SK-N-SH treated with all-trans-retinoic acid at 6 μM for 48 hours (cell line): Measurements from ENCODE around the gene HYAL4.

Experiments
- ARNTL ChIP-seq: fragments of 450-650 bp; formaldehyde crosslinking; IDR thresholded peaks from 2 replicates; pipeline ENCODE4 v1.5.0; 2020; ENCODE audit warnings: low read depth, mild to moderate bottlenecking, moderate library complexity, borderline replicate concordance
- CSDC2 ChIP-seq: fragments of 250-450 bp; sonication (Bioruptor Pico); IDR thresholded peaks from 2 replicates; pipeline ENCODE4 v1.5.0; 2020; ENCODE audit warnings: mild to moderate bottlenecking, moderate library complexity
- CSRNP3 ChIP-seq: fragments of 250-450 bp; sonication (Bioruptor Pico); IDR thresholded peaks from 2 replicates; pipeline ENCODE4 v1.5.1; 2021; ENCODE audit warnings: mild to moderate bottlenecking, moderate library complexity
- ESRRG ChIP-seq: fragments of 250-450 bp; sonication (Bioruptor Pico); IDR thresholded peaks from 2 replicates; pipeline ENCODE4 v1.6.1; 2021; ENCODE audit warnings: mild to moderate bottlenecking
- GLIS3 ChIP-seq: fragments of 250-450 bp; sonication (Bioruptor Pico); IDR thresholded peaks from 2 replicates; pipeline ENCODE4 v1.5.0; 2020; ENCODE audit warnings: mild to moderate bottlenecking, moderate library complexity
- ISL1 ChIP-seq: fragments of 250-450 bp; sonication (Bioruptor Pico); IDR thresholded peaks from 2 replicates; pipeline ENCODE4 v2.1.2; 2022; ENCODE audit warnings: mild to moderate bottlenecking, moderate library complexity
- OSR1 ChIP-seq: fragments of 250-450 bp; sonication (Bioruptor Pico); IDR thresholded peaks from 2 replicates; pipeline ENCODE4 v1.8.0; 2022; ENCODE audit warnings: moderate library complexity, mild to moderate bottlenecking, inconsistent platforms
- RARB ChIP-seq: fragments of 250-450 bp; sonication (Bioruptor Pico); IDR thresholded peaks from 2 replicates; pipeline ENCODE4 v1.8.0; 2021; ENCODE audit warnings: mild to moderate bottlenecking, moderate library complexity
- SNAI2 ChIP-seq: fragments of 250-450 bp; sonication (Bioruptor Pico); IDR thresholded peaks from 2 replicates; pipeline ENCODE4 v1.5.0; 2020; ENCODE audit warnings: mild to moderate bottlenecking, moderate library complexity
- TSHZ2 ChIP-seq: fragments of 250-450 bp; sonication (Bioruptor Pico); IDR thresholded peaks from 2 replicates; pipeline ENCODE4 v1.5.0; 2020; ENCODE audit warnings: mild to moderate bottlenecking, moderate library complexity
- ZC3H10 ChIP-seq: fragments of 250-450 bp; sonication (Bioruptor Pico); IDR thresholded peaks from 2 replicates; pipeline ENCODE4 v1.5.1; 2021; ENCODE audit warnings: mild to moderate bottlenecking, moderate library complexity
- ZFP3 ChIP-seq: fragments of 250-450 bp; sonication (Bioruptor Pico); IDR thresholded peaks from 2 replicates; pipeline ENCODE4 v1.5.0; 2020; ENCODE audit warnings: mild to moderate bottlenecking, moderate library complexity
- ZFP30 ChIP-seq: fragments of 450-650 bp; formaldehyde crosslinking; IDR thresholded peaks from 2 replicates; pipeline ENCODE4 v1.5.0; 2022; ENCODE audit warnings: mild to moderate bottlenecking, moderate library complexity
- TF ChIP-seq, protein P1 (sequence below): fragments of 250-450 bp; sonication (Bioruptor Pico); IDR thresholded peaks from 2 replicates; pipeline ENCODE4 v1.8.0; 2020; ENCODE audit warnings: mild to moderate bottlenecking, moderate library complexity, borderline replicate concordance

DNA sequence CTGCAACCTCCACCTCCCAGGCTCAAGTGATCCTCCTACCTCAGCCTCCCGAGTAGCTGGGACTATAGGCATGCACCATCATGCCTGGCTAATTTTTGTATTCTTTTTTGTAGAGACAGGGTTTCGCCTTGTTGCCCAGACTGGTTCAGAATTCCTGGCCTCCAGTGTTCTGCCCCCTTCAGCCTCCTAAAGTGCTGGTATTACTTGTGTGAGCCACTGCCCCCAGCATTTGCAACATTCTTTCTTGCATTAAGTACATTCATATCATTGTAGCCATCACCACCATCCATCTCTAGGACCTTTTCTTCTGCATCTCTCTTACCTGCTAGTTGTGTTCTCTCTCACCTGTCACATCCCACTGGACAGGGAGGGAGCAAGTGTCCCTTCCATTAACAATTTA lies 35.5 kb upstream of the HYAL4 start:
- TF ChIP-seq, protein P1, sequence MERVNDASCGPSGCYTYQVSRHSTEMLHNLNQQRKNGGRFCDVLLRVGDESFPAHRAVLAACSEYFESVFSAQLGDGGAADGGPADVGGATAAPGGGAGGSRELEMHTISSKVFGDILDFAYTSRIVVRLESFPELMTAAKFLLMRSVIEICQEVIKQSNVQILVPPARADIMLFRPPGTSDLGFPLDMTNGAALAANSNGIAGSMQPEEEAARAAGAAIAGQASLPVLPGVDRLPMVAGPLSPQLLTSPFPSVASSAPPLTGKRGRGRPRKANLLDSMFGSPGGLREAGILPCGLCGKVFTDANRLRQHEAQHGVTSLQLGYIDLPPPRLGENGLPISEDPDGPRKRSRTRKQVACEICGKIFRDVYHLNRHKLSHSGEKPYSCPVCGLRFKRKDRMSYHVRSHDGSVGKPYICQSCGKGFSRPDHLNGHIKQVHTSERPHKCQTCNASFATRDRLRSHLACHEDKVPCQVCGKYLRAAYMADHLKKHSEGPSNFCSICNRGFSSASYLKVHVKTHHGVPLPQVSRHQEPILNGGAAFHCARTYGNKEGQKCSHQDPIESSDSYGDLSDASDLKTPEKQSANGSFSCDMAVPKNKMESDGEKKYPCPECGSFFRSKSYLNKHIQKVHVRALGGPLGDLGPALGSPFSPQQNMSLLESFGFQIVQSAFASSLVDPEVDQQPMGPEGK (CRISPR knock-in tag), result no peak
- TF ChIP-seq CSDC2, result no peak
- TF ChIP-seq CSRNP3 (CRISPR knock-in tag), result no peak
- no peak for TF ChIP-seq GLIS3
- TF ChIP-seq TSHZ2 (CRISPR knock-in tag), result no peak
- TF ChIP-seq ARNTL (CRISPR knock-in tag), result no peak
- no peak for TF ChIP-seq ZFP3
- no peak for TF ChIP-seq ZFP30 (CRISPR knock-in tag)
- TF ChIP-seq SNAI2 (CRISPR knock-in tag), result no peak
- TF ChIP-seq RARB (CRISPR knock-in tag), result no peak
- no peak for TF ChIP-seq ZC3H10 (CRISPR knock-in tag)
- TF ChIP-seq OSR1, result no peak
- TF ChIP-seq ISL1 (CRISPR knock-in tag), result no peak
- no peak for TF ChIP-seq ESRRG (CRISPR knock-in tag)
